ENCODE data around the gene RUNX2.
"Not testable (repeated sequence)": the region's sequence is repeated elsewhere in the genome, so short reads cannot be mapped to it uniquely, and the experiment has no call there.

Gene RUNX2

DNA sequence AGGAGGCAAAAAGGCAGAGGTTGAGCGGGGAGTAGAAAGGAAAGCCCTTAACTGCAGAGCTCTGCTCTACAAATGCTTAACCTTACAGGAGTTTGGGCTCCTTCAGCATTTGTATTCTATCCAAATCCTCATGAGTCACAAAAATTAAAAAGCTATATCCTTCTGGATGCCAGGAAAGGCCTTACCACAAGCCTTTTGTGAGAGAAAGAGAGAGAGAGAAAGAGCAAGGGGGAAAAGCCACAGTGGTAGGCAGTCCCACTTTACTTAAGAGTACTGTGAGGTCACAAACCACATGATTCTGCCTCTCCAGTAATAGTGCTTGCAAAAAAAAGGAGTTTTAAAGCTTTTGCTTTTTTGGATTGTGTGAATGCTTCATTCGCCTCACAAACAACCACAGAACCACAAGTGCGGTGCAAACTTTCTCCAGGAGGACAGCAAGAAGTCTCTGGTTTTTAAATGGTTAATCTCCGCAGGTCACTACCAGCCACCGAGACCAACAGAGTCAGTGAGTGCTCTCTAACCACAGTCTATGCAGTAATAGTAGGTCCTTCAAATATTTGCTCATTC is at the start of gene RUNX2:
Gene RUNX2 (plus strand): TSS at position 375 of the 567 bp plus-strand sequence. CDS start 397 bp downstream, outside the sequence.
- DNase-seq (ENCODE audit: low read depth) = no peak

DNA sequence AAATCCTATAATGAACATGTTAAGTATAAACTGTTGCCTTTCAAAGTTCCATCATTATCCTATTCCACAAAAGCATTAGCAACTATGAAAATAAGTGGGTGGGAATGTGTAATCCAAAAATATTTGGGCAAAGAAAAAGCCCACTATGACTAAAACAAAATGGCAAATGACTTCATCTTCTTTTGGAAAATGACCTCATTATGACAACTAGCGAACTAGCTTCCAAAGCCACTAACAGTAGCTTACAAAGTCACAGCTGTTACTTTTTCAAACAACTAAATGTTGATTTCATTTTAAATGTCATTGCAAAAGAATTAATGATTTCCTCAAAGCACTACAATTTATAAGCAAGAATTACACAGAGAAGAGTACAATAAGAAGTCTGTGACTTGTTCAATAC is 49.8 kb upstream of the RUNX2 start:
- DNase-seq (ENCODE audit: low read depth) = no peak

GRCh38 chr6:45286707-45287106 is 41.4 kb upstream of the RUNX2 start:
- not testable (repeated sequence) for DNase-seq (ENCODE audit: low read depth)

GRCh38 chr6:45289751-45290514 is 38.2 kb upstream of the RUNX2 start:
- DNase-seq (ENCODE audit: low read depth) = no peak

DNA sequence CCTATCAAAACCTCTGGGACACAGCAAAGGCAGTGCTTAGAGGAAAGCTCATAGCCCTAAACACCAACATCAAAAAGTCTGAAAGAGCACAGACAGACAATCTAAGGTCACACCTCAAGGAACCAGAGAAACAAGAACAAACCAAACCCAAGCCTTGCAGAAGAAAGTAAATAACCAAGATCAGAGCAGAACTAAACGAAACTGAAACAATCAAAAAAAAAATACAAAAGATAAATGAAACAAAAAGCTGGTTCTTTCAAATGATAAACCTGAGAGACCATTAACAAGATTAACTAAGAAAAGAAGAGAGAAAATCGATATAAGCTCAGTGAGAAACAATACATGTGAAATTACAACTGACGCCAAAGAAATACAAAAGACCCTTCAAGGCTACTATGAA is 34.8 kb upstream of the RUNX2 start:
- DNase-seq (ENCODE audit: low read depth) = no peak

GRCh38 chr6:45294065-45294701 is 33.9 kb upstream of the RUNX2 start:
- DNase-seq (ENCODE audit: low read depth) = not testable (repeated sequence)

DNA sequence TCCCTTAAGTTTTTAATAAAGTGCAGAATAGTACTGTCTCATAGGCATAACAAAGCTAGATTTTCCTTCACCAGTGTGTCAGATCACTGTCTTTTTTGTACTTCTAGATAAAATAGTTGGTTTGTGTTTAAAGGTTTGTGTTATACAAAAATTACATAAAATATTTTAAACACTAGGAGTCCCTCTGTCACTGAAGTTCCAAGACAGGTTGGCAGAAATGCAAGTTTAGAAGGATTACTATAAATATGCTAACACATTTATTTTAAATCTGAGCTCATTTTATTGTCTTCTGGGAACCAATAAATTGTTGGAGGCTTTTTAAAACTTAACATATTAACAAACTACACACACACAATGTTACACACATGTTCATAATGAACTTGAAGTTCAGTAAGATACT is 30.8 kb upstream of the RUNX2 start:
- no peak for DNase-seq (ENCODE audit: low read depth)

DNA sequence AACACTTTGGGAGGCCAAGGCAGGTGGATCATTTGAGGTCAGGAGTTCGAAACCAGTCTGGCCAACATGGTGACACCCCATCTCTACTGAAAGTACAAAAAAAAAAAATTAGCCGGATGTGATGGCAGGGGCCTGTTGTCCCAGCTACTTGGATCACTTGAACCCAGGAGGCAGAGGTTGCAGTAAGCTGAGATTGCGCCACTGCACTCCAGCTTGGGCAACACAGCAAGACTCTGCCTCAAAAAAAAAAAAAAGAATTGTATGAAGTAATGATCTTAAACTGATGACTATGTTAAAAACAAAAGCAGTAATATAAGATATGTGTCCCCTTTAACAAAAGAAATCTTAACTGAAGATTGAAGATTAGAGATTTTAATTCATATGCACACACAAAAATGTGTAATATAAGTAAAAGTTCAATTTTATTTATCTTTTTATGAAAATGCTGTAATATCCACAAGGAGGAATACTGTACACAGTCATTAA is 29.0 kb upstream of the RUNX2 start:
- DNase-seq (ENCODE audit: low read depth) = no peak

DNA sequence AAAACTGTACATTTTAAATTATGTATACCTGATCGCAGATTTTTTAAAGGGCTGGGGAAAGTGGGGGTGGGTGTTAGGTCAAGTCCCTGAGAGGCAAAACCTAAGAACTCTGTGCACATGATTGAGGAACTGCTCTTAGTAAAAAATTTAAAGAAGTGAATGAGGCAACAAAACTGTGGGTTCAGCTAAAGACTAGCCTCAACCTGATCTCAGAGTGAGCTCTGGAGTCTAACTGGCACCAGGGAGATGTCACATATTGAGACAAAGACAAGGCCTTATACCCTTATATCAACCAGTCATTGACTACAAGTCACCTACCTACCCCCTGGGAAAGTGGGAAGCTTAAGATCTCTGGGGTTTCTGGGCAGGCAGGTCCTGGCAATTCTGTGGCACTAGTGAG is 27.4 kb upstream of the RUNX2 start:
- no peak for DNase-seq (ENCODE audit: low read depth)

- no peak for DNase-seq (ENCODE audit: low read depth)
These were observed 26.6 kb upstream of the RUNX2 start for GRCh38 chr6:45301348-45302142.

DNA sequence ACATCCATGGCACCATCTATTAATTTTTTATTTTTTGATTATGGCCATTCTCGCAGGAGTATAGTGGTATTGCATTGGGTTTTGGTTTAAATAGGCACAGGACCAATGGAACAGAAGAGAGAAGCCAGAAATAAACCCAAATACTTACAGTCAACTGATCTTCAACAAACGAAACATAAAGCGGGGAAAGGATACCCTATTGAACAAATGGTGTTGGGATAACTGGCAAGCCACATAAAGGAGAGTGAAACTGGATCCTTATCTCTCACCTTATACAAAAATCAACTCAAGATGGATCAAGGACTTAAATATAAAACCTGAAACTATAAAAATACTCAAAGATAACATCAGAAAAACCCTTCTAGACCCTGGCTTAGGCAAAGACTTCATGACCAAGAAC is 25.3 kb upstream of the RUNX2 start:
- no peak for DNase-seq (ENCODE audit: low read depth)

DNA sequence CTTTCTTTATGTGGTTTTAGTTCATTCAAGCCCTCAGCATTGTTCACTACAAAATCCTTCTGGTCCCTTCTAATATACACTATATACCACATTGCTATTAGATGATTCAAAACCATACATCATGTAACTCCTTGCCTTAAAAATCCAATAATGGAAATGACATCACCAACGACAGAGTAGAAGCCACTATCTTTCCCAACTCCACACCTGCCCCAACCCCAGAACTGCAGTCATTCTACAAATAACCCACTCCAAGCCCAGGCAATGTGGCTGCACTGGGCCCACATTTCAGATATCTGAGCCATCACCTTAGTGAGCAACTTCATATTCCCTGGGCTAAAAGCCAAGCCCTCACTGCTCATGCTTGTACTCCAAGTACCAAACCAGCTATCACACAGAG is 22.6 kb upstream of the RUNX2 start:
- no peak for DNase-seq (ENCODE audit: low read depth)

- no peak for DNase-seq (ENCODE audit: low read depth)
These were observed 17.9 kb upstream of the RUNX2 start for GRCh38 chr6:45310118-45310788.

GRCh38 chr6:45314146-45314545 is 14.0 kb upstream of the RUNX2 start:
- no peak for DNase-seq (ENCODE audit: low read depth)

GRCh38 chr6:45320349-45320748 is 7.8 kb upstream of the RUNX2 start:
- DNase-seq (ENCODE audit: low read depth) = no peak

DNA sequence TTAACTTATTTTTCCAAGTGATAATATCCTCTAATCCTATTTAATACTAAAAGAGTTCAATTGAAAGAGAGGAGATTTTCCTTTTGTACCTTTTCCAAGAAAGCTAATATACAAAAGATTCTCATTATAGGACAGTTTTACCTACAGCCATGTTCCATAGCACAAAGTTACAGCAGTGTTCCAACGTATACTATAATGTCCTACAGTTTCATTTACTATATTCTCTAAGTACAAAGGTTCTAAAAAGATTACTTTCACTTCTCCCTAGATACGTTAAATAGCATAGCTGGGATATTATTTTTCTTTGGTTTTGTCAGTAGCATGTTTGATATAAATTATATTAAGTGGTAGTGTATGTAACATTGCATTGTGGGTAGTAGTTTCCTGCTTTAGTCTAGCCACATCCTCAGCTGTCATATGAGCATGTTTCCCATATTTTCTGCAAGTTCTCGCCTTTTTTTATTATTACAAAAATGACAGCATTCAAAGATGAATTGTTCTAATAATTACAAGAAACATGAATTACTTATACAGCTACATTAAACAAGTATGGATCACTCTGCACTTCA is 4.4 kb upstream of the RUNX2 start:
- no peak for DNase-seq (ENCODE audit: low read depth)

DNA sequence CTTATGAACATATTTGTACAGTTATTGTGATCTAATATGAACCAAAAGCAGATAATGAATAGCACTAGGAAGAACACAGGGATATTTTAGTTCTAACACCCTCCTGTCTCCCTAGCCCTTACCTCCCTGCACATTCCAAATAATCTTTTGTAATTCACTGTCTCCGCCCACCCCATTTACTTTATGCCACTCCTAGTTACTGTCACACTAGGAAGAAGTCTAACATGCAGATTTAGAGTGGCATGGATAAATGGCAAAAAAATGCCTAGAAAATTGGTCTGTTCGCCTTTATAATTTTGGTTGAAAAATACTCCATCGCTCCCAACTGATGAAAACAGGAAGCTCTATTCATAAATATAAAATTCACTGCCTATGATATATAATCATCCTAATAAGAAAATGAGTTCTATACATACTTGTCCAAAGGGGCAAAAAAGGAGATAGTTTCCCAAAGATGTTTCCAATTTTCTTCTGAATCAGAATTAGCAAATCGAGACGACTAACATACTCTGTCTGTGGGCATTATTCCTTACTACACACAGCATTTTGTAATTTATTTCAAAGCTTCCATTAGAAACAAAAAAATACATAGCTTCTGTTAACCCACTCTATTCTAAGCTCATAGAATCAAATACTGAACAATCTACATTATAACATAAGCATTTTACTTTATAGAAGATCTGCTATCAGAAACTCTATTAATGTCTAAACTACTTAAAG is 1.3 kb upstream of the RUNX2 start:
- DNase-seq (ENCODE audit: low read depth) = no peak

GRCh38 chr6:45328523-45328922 is 393 bp downstream of the RUNX2 start:
- DNase-seq (ENCODE audit: low read depth) = no peak

- no peak for DNase-seq (ENCODE audit: low read depth)
These were observed 16.8 kb downstream of the RUNX2 start for GRCh38 chr6:45344900-45345299.

- DNase-seq (ENCODE audit: low read depth) = no peak
These were observed 22.1 kb downstream of the RUNX2 start for GRCh38 chr6:45350186-45350710.

GRCh38 chr6:45351076-45351475 is 22.9 kb downstream of the RUNX2 start:
- no peak for DNase-seq (ENCODE audit: low read depth)

All from activated T-helper 1 cell treated with Interleukin-2 at 50 U/mL for 16 hours (primary cell).